NCI-H82 treated with DMSO at 0.1 percent for 48 hours (cell line): ENCODE measurements around the gene ARMC9.

ENCODE experiments used
- DNase-seq: peaks from one replicate; lab custom pipeline; 2025; ENCODE audit not compliant: unreplicated experiment; lab: John Stamatoyannopoulos, UW

ARMC9 gene

DNA sequence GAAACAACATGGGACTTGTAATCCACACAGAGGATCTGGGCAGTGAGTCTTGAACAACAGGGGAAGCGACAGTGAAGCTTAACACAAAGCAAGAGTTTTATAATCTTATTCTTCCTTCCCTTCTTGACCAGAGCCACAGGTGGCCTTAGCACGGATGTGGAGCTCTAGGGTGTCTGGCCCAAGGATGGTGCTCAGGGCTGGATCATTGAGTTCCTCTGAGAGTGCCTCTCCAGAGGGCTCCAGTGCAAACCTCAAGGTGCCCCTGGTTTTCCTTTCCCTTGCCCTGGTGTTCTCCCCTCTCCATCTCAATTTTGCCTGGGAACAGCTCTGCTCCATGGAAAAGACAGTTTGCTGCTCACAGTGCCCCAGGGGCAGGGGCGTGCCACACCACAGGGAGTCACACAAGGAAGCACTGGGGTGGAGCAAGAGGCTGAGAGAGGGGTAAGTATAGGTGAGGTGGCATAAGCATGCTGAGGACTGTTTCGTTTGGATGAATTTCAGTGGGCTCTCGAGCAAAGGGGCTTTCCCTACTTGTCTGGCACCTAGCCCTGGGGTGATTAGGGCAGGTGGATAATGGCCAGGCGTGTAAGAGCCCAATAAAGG is 108.5 kb downstream of the ARMC9 start:
- no peak for DNase-seq

GRCh38 chr2:231308219-231308618 is 109.8 kb downstream of the ARMC9 start:
- no peak for DNase-seq

GRCh38 chr2:231308631-231309428 is 110.4 kb downstream of the ARMC9 start:
- DNase-seq: no peak

DNA sequence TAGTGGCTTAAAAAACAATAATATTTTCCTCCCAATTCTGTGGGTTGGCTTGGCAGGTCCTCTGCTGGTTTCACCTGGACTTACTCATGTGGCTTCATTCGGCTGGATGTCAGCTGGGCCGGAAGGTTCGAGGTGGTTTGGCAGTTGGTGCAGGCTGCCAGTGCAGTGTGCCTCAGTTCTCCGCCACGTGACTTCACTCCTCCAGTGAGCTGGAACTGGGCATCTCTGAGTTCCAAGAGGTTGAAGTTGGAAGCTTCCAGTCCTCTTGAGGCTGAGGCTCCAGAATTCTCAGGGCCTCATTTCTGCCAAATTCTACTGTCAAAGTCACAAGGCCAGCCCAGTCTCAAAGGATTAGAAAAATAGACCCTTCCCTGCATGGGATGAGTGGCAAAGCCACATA is 113.6 kb downstream of the ARMC9 start:
- DNase-seq: no peak

- DNase-seq: no peak
Observed at GRCh38 chr2:231315896-231316295, 117.5 kb downstream of the ARMC9 start.

DNA sequence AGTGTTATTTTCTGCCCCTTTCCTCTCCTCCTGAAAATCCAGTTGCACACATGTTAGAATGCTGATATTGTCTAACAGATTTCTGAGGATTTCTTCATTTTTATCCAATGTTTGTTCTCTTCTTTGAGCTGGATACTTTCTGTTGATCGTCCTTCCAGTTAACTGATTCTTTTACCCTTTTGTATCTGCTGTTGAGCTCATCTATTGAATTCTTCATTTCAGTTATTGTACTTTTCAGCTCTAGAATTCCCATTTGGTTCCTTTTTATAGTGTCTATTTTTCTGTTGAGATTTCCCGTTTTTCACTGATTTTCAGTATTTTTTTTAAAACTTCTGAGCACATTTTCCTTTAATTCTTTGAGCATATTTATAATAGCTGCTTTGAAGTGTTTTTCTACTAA is 119.1 kb downstream of the ARMC9 start:
- DNase-seq: no peak

GRCh38 chr2:231318436-231318835 is 120.0 kb downstream of the ARMC9 start:
- DNase-seq: no peak

DNA sequence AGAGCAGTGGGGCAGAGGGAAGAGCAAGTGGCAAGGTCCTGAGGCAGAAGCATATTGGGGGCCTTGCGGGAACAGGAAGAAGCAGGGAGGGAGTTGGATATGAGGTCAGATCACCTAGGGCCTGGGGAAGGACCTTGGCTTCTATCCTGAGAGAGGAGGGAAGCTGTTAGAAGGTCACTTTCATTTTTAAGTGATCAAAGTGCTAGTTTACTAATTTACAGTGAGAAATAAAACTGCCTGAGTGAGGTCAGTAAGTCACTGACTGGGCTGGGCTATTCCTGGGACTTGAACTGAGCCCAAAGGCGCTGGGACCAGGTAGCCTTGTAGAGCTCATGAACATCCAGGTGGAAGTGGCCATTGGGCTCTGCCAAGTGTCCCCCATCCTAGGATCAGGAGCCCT is 120.5 kb downstream of the ARMC9 start:
- no peak for DNase-seq

GRCh38 chr2:231319867-231320266 is 121.4 kb downstream of the ARMC9 start:
- no peak for DNase-seq

DNA sequence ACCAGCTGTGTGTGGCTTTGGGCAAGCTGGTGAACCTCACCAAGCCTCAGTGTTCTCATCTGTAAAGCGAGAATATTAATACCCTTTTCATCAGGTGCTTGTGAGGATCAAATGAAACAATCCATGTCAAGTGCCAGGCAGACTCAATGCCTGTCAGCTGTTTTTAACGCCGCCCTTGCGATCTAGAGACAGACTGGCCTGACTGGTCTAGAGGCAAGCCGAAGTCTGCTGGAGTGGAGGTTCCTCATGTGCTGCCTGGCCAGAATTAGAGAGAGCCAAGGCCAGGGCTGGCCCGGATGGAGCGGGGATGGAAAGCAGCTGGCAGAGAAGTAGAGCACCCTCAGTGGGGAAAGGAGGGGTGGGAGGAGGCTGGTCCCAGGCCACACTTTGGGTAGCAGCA is 122.6 kb downstream of the ARMC9 start:
- no peak for DNase-seq

DNA sequence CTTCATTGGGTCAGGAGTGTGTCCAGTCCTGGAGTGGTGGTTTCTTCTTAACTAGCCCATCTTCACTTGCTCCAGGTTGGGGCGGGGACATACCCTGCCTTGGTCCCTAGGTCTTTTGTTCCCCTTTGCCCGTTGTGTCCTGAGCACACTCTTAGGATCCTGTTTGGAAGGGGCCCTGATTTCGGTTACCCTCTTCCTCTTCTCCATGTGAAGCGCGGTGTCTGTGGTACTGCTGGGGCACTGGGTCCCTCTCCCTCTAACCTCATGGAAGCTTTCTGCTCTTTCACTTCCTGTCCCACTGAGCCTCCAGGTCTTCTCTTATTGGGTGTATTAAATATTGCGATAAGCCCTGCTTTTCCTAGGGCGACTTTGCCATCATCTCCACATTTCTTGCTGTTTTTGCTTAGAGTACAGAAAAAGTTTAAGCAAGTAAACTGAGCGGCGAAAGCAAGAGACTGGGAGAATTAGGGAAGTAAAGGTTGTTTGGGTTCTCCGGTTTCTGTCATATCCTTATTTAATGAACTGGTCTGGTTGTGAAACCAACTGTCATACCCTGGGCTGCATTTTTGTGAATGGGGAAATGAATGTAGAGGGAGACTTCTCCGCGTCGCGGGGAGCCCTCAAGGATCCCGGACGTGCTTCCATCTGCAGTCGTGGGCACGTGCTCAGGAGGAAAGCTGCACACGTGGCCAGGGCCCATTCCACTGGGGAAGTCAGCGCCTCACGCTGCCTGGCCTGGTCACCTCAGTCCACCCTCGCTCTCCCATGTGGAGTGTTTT is 123.3 kb downstream of the ARMC9 start:
- no peak for DNase-seq

- no peak for DNase-seq
Observed at GRCh38 chr2:231323316-231323715, 124.9 kb downstream of the ARMC9 start.

DNA sequence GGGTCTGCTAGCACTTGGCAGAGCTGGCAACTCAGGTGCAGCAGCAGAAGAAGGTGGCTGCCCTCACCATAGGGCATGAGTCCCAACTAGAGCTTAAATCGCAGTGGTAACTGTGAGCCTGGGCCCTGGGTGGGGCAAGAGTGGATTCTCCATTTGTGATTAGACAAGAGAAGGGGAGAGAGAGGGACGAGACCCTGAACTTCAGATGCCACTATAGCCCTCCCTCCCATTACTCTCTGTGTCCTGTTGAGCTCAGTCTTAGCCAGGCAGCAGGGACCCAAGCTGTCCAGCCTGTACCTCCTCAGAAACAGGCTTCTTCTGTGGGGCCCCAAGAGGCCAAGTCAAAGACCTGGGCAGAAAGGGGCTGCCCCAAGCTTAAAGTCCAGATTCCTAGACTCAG is 127.4 kb downstream of the ARMC9 start:
- DNase-seq: no peak

GRCh38 chr2:231326404-231326803 is 128.0 kb downstream of the ARMC9 start:
- DNase-seq: no peak

DNA sequence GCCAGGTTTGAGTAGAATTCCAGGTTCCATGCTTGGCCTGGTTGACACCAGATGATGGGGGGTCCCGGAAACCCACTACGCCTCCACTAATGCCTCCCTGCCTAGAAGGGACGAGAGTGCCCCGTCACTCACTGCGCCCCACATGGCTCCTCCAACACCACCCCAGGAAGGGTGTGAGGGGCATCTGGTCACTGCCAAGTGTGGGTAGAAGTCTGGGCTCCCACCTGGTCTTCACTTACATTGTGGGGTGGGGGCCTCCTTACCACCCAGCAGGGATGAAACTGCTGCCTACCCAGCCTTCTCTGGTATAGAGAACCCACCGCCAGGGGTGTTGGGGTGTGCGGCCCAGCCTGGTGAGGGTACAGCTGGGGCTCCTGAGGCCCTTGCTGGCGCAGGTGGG is 131.9 kb downstream of the ARMC9 start:
- DNase-seq: no peak

DNA sequence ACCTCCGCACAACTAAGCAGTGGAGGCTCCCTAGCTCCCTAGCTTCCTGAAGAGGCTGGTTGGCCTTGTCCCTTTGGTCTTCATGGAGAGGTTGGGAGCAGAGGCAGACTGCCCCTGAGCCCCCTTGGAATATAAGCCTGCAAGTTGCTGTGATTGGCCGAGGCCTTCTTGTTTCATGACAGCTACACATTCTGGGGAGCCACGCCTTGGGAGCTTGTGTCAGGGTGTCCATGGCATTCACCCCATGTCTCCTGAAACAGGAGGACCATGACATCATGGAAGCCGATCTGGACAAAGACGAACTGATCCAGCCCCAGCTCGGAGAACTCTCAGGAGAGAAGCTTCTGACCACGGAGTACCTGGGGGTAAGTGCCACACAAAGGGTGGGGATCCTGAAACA is 133.1 kb downstream of the ARMC9 start:
- DNase-seq: no peak

DNA sequence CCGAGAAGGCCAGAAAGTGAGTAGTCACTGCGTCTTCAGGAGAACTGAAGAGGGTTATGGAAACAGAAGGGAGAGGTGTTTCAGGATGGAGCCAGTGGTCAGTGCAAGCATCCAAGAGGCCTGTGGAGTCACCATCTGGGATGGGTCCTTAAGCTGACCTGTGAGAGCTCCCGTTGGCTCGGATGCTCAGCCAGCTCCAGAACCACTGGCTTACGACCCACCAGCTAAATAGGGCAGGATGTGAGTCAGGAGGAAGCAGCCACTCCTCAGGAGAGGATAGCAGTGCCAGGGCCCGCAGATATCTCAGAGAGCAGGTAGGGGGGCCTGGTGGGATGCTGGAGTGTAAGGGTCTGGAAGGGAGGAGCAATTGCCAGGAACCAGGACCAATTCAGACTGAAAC is 134.0 kb downstream of the ARMC9 start:
- DNase-seq: no peak

GRCh38 chr2:231332872-231333500 is 134.6 kb downstream of the ARMC9 start:
- DNase-seq: no peak

DNA sequence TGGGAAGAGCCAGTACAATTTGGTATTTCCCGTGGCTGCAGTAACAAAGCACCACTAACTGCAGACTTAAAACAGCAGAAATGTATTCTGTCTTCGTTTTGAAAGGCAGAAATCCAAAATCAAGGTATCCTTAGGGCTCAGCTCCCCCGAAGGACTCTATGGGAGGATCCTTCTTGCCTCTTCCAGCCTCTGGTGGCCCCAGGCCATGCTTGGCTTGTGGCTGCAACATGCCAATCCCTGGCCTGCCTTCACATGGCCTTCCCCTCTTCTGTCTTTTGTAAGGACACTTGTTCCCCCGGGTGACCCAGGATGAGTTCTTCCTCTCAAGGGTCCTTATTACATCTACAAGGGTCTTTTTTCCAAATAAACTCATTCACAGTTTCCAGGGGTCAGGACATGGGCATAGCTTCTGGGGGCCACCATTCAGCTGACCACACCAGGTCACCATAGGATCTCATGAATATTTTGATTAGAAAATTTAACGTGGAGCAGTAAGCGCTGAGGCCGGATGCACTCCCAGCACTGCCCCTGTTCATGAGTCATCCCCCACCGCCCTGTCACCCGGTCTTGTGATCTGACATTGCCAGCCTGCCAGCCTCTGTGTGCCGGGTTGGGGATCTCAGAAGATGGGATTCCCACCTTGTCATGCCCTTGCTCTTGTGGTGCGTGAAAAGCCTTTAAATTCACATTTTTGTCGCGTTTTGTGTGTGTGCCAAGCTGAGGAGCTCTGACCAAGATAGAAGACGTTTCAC is 135.9 kb downstream of the ARMC9 start:
- DNase-seq: no peak

DNA sequence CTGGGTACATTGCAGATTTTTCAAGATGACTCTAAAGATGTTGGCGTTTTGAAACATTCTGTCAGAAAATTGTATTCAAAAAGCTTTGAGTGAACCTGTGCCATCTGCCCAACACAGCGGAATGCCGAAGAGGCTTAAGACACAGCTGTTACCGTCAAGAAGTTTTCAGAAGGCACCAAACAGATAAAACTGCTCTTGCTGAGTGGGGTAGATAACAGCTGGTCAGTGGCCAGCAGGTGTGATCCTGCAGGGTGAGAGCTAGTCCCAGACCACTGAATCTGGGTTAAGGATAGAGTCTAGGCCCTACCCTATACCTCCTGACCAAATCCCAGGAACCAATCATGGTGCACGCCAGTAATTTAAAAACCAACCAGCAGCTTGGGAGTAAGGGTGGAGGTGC is 136.6 kb downstream of the ARMC9 start:
- no peak for DNase-seq

GRCh38 chr2:231335591-231335990 is 137.2 kb downstream of the ARMC9 start:
- no peak for DNase-seq
